Esophagus squamous epithelium (tissue), 4 donors: ENCODE measurements around the gene USP2.

ENCODE experiments used
- CTCF ChIP-seq, 6 experiments: fragments of 450-650 bp in 4 of 6; fragments of 200-600 bp in 2 of 6; sonication (generic) in 2 of 6; IDR thresholded peaks; one replicate each; pipeline ENCODE4 v1.5.1; 2016 to 2019; ENCODE audit warnings: antibody characterized with exemption in 6 of 6, mild to moderate bottlenecking in 4 of 6, moderate library complexity in 4 of 6
- POLR2A ChIP-seq, 4 donors: fragments of 450-650 bp; IDR thresholded peaks; one replicate each; pipeline ENCODE4 v1.6.1; 2017; ENCODE audit warnings: antibody characterized with exemption in 4 of 4, mild to moderate bottlenecking in 4 of 4, moderate library complexity in 3 of 4

GRCh38 chr11:119377112-119377901 is 4.2 kb downstream of the USP2 start:
- no peak for TF ChIP-seq POLR2A (IDR thresholded peaks at IDR 0.05)
- TF ChIP-seq CTCF (IDR thresholded peaks at IDR 0.05): no peak
